OCI-LY3 (cell line): ENCODE data around the gene FRMPD2.
"Not testable (repeated sequence)": the region's sequence is repeated elsewhere in the genome, so short reads cannot be mapped to it uniquely, and the experiment has no call there.

Source experiments
- CTCF ChIP-seq: fragments of 200-600, 300-600 bp; sonication (generic); IDR thresholded peaks from 2 replicates; pipeline ENCODE4 v1.5.1; 2014; ENCODE audit warnings: antibody characterized with exemption, low read length, low read depth
- EZH2phosphoT487 ChIP-seq: fragments of 200-600 bp; shearing (Covaris generic); IDR thresholded peaks from 2 replicates; pipeline ENCODE4 v1.6.1; 2018; ENCODE audit warnings: antibody characterized with exemption, mixed run types, low read depth

- not testable (repeated sequence) for TF ChIP-seq CTCF, EZH2phosphoT487
Observed at GRCh38 chr10:48160670-48161069, 113.8 kb downstream of the FRMPD2 start.
